NCI-H2227 (cell line): ENCODE results near the gene MTMR3.
"Not testable (repeated sequence)": the region's sequence is repeated elsewhere in the genome, so short reads cannot be mapped to it uniquely, and the experiment has no call there.

Experiments
- DNase-seq: peaks from one replicate; lab custom pipeline; 2025; ENCODE audit not compliant: unreplicated experiment; lab: John Stamatoyannopoulos, UW

Gene MTMR3

DNA sequence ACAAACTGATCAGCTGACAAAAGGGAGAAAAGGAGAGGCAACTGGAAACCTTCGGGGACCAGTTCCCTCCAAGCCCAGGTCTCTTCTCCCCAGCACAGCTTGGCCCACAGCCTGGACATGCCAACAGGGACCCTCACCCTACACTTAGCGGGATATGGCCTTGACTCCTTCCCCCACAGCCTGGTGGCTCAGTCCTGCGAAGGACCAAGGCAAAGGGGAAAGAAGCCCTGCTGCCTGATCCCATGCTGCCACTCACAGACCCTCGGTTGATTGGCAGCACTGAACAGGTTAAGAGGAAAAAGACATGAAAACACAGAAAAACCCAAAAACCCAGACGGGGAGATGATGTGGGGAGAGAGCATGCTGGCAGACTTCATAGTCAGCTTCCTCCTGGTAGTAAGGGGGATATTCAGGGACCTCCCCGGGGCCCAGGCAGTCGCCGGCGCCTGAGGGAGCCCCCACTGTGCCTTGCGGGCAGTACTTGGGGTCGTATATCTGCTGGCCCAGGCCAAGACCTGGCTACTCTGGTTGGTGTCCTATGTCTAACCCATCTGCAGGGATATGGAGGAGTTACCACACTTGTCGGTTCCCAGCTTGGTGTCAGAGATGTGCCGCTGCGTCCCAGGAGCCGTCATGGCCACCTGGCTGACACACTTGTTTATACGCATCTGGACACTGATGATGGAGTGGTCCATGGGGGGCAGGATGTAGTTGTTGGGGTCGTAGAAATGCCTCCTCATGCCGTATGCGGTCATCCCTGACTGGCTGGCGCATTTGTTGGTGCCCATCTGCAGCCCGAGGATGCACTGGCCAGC lies 163.1 kb downstream of the MTMR3 start:
- no peak for DNase-seq

DNA sequence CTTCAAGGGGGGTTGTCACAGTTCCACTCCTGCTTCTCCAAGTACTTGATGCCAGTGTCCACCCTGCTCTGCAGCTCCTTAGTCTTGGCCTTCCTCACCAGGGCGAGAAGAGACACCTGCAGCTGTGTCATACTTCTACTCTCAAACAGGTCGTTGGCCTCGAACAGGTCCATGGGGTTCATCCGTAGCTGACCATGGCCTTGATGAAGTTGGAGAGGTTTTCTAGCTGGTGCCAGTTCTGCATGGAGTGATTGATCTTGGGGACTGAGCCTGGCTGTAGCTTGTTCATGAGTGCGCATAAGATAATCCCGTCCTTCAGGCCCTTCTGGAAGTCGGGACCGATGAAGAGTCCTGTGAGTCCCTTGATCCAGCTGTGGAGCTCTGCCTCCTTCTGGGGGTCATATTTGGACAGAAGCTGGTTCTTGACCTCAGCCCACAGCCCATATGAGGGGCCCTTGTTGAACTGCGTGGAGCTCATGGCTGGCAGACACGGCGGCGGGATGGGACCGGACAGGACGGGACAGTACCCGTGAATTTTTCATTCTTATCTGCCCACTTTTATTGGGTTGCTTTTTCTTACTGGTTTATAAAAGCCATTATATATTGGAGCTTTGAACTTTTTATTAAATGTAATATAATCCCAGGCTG lies 163.9 kb downstream of the MTMR3 start:
- no peak for DNase-seq

DNA sequence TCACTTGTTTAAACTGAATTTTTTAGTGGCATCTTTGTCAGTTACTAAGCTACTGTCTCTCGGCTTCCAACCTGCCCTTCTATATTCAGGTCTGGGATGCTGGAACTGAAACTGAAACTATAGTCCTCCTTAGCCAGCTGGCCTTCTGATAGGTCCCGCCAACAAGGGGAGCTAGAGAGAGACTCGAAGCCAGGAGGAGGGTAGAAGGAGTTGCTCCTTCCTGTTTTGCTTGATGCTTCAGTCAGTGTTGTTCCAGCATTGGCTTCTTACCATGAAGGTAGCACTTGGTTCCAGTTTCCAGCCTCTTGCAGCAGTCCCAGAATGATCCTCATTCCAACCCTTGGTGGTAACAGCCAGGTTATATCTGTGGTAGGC lies 164.4 kb downstream of the MTMR3 start:
- no peak for DNase-seq

DNA sequence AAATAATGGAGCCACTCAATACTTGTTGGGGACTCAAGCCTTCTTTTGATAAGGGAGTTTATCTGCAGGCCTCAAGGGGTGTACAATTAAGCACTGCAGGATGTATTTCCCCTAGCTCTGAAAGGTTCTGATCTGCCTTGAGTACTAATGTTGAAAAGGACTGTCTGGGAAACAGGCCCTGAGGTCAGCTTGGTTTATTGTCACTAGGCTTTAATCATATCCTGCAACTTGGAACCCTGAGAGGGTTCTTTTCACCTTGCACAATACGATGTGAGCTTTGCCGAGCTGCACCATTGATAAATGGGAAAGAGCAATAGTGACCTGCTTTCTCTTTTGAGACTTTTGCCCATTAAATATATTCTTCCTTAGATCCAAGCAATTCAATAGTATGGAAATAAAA lies 165.7 kb downstream of the MTMR3 start:
- peak; percentile 70 for DNase-seq

DNA sequence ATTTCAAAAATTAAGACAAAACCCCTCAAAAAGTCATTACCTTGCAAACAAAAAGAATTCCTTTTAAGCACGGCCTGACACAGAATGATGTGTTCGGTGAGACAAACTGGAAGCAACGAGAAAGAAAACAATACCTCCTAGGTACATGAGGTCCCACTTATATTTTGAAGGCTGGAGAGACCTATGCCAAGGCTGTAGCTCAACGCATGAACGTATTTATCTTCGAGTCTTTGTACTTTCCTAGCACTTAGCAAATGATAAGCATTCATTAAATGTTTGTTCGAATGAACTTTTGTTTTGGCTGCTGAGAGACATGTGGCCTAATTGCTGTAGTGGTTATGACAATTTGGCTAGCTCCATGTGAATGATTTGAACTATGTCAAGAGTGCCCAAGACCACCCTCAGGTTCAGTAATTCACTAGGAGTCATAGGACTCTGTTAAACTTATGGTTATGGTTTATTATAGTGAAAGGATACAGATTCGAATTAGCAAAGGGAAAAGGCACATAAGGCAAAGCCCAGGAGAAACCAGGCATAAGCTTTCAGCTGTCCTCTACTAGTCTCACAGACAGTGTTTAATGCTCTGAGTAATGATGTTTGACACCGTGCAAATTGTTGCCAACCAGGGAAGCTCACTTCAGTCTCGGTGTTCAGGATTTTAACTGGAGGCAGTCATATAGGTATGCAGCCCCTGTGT lies 171.2 kb downstream of the MTMR3 start:
- DNase-seq: no peak

DNA sequence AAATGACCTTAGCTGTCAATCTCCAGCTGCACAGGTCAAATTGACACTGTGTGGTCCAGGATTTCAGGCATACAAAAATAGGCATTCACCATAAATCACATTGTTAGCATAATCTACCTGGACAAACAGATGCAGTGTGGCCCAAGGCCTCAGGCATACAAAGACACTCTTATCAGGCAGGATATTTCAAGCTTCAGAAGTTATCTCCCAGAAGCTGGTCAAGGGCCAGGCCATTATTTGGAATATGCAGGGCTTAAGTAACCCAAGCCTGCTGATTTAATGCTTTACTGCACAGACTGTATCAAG lies 171.7 kb downstream of the MTMR3 start:
- DNase-seq: no peak

DNA sequence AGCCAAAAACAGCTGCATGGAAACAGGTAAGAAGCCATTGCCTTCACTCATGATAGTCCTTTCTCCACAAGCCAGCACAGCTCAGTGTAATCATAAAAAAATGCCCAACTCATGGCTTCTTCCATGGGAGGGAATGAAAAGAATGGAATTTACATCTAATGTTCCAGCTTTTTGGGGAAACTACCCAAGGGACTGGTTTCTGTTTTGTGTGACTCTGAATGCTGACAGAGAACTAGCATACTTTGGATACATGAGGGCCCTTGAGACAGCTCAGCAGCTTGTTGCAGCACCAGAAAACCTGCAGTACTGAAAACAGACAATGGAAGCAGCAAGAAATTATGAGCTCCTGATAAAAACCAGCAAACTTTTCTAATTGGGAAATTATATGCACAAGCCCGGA lies 173.0 kb downstream of the MTMR3 start:
- no peak for DNase-seq

DNA sequence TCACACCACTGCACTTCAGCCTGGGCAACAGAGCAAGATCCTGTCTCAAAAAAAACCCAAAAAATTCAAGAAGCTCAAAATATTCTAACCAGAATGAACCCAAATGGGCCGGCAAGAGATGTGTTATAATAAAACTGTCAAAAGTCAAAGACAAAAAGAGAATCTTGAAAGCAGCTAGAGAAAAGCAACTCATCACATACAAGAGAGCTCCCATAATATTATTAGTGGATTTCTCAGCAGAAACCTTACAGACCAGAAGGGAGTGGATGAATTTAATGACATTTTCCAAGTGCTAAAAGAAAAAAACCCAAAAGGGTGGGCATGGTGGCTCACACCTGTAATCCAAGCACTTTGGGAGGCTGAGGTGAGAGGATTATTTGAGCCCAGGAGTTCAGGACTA lies 174.4 kb downstream of the MTMR3 start:
- no peak for DNase-seq

DNA sequence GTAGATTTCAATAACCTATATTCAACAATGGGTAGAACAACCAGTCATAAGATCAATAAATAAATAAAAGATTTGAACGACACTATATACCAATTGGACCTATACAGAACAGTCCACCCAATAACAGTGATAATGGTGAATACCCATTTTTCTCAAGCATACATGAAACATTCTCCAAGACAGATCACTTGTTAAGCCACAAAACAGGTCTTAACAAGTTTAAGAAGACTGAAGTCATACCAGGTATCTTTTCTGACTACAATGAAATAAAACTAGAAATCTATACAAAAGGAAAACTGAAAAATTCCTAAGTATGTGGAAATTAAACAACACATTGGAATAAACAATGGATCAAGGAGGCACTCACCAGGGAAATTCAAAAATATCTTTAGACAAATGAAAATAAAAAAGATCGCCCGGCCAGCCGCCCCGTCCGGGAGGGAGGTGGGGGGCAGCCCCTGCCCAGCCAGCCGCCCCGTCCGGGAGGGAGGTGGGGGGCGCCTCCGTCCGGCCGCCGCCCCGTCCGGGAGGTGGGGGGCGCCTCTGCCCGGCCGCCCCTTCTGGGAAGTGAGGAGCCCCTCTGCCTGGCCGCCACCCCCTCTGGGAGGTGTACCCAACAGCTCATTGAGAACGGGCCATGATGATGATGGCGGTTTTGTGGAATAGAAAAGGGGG lies 176.5 kb downstream of the MTMR3 start:
- DNase-seq: not testable (repeated sequence)

DNA sequence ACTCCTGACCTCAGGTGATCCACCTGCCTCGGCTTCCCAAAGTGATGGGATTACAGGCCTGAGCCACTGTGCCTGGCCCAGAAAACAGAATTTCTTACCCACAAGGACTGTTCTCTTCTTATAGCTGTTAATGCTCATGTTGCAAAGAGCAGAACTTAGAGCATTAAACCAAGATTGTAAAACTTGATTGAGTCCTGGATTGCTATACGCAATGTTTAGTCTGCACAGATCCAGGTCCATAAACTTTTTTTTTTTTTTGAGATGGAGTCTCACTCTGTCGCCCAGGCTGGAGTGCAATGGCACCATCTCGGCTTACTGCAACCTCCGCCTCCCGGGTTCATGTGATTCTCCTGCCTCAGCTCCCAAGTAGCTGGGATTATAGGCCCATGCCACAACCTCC lies 178.1 kb downstream of the MTMR3 start:
- DNase-seq: not testable (repeated sequence)

DNA sequence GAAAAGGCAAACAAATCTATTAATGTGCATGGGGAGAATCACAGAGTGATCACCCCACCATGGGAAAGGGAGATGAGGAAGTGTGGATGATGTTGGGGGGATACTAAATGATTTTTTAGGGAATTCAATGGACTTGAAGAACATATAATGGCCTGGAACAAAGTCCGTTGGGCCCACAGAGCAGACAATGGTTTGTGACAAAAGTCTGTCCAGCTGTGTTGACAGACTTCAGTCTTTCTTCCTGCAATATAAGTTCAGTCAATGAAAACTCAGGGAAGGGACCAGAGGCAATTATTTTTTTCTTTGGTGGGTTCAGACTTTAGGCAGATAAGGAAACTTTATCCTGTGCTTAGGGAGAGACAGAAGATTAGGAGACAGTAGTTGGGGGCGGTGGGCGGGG lies 179.3 kb downstream of the MTMR3 start:
- no peak for DNase-seq

DNA sequence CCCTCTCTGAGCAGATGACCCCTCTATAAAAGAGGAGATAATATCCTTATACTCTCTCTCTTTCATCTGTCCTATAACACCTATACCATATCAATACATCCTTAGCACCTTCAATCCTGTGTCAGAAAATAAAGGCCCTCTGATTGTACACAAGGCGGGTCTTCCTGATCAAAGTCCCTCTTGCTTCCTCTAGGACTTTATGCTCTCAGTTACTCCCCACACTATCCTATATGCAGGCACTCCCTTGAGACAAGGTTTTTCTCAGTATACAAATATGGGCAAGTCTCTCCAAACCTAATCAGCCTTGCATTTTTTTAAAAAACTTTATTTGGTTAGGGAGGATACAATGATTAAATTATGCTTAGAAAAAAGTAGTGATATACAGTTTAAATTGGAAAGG lies 180.0 kb downstream of the MTMR3 start:
- DNase-seq: no peak

DNA sequence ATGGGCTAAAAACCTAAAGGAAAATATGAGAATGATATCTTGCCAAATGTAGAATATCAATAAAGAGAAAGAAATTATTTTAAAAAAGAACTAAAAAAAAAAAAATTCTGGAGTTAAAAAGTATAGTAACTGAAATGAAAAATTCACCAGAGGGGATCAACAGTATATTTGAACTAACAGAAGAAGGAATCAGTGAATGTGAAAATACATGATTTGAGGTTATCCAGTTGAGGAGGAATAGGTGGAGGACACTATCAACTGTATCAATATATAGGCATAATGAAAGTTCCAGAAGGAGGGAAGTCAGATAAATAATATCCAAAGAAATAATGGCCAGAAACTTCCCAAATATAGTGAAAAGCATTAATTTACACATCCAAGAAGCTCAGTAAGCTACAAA lies 181.2 kb downstream of the MTMR3 start:
- no peak for DNase-seq

DNA sequence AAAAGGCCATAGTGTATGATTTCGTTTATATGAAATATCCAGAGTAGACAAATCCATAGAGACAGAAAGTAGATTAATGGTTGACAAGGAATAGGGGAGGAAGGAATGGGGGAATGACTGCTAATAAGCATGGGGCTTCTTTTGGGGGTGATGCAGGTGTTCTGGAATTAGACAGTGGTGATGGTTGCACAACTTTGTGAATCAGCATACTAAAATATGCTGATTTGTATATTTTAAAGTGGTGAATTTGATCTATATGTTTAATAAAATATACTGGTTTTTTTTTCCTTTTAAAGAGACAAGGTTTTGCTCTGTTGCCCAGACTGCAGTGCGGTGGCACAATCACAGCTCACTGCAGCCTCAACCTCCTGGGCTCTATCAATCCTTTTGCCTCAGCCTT lies 190.8 kb downstream of the MTMR3 start:
- DNase-seq: no peak

DNA sequence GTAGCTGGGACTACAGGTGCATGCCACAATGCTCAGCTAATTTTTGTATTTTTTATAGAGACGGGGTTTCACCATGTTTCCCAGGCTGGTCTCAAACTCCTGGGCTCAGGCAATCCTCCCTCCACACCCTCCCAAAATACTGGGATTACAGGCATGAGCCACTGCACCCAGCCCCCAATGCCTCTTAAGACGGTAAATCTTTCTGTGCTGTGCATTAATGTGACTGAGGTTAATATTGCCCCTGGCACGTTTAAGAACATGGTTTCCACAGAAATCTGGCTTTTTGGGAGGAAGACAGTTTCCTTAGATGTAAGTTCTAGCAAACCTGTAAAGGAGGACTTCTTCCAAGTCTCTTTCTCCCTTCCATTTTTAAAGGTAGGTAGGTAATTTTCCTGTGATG lies 191.2 kb downstream of the MTMR3 start:
- DNase-seq: no peak

DNA sequence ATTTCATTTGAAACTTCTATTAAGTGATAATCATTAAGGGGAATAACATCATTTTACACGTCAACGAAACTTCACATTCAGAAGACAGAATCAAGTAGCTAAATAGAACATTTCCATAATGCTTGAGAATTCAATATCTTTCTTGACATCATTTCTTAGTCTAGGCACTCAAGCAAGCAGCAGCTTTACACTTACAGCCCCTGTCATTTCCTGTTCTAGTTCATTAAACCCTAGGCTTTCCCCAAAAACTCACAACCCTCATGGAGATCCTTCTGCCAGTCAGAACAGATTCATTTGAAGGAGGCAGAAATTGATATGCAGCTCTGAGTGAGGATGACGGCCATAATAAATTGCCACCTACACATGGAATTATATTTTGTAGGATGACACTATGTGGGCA lies 192.0 kb downstream of the MTMR3 start:
- DNase-seq: no peak

DNA sequence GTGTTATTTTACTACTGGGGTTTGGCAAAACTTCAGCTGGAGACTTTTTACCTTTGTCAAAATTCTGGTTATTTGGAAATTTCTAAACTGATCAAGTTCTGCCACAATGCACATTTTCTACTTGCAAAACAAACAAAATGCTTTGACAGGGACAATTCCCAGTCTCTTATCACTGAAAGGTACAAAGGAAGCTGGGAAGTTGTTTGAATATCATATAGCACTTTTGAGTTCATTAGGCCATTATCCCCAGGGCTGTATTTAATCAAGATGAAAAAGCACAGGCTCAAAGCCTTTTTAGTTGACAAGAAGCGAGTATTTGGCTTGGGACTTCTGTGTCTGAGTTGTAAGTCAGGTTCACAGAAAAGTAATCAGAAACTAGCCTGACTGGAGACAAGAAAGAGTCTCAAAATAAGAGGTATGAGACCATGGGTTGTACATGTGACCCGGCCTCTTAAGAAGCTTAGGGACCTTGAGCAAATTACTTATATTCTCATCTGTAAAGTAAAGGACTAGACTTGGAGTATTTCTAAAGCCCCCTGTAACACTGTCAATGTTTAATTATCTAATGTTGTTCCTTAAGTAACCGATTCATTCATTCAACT lies 194.4 kb downstream of the MTMR3 start:
- DNase-seq: no peak

DNA sequence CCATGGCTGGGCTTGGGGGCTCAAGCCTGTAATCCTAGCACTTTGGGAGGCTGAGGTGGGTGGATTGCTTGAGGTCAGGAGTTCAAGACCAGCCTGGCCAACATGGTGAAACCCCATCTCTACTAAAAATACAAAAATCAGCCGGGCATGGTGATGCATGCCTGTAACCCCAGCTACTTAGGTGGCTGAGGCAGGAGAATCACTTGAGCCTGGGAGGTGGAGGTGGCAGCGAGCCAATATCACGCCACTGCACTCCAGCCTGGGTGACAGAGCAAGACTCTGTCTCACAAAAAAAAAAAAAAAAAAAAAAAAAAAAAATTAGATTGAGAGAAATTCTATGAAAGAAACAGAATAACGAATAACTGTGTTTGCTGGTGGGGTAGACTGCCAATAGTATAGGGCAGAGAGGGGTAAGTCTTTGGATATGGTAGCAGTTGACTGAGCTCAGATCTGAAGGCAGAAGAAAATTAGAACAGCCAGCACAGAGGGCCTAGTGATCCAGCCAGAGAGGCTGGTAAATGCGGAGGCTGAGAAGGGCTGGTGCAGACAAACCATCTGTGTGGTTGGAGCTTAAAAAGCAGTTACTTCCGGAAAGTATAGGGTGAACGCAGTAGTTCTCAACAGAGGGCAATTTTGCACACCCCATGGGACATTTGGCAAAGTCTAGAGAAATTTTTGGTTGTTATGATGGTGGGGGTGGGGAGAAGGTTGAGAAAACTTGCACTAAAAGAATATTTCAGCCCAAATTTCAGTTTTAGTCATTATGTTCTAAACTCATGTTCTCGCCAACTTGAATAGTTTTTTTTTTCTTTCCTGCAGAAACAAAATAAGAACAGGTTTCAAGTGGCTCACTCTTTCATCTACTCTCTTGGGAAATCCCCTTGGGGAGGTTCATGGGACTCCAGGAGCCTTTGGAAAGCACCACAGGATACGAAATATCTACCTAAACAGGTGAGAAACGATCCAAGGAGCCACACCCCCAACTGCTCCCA lies 195.6 kb downstream of the MTMR3 start:
- no peak for DNase-seq

DNA sequence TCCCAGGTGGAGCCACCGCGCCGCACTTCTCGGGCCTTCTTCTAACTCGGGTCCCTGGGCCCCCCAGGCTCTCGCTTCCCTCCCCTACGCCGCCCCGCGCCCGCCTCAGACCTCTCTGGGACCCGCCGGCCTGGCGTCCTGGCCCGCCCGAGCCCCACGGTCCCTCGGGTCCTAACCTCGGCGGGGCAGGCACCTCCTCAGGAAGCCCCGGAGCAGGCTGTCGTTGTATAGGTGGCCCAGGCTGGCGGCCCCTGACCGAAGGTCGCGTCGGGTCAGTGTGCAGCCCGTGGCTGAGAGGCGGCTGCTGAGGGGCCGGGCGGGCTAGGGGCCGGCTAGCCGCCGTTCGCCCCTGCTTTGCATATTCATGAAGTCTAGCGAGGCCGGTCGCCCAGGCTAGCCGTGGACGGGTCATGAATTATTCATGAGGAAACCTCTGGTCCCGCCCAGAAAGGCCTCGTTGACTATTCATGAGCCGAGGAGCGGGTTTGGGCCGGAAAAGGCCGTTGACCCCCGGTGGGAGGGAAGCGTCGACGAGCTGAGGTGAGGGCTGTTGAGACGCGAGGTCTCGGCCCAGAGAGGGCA lies 197.1 kb downstream of the MTMR3 start, which contains the start of gene HORMAD2:
Gene HORMAD2 (plus strand): TSS at position 513 of the 582 bp plus-strand sequence. CDS start 13,489 bp downstream, outside the sequence.
- no peak for DNase-seq
